GM23248 (cell line): ENCODE data around the gene RNF224.

Source experiments
- EZH2 ChIP-seq: fragments of 200-600 bp; sonication (generic); IDR thresholded peaks from 2 replicates; pipeline ENCODE4 v1.6.1; 2018; ENCODE audit warnings: antibody characterized with exemption, mild to moderate bottlenecking; ENCODE audit not compliant: insufficient read depth, poor library complexity, severe bottlenecking
- EZH2phosphoT487 ChIP-seq: fragments of 200-600 bp; sonication (generic); IDR thresholded peaks from 2 replicates; pipeline ENCODE4 v1.6.1; 2018; ENCODE audit warnings: antibody characterized with exemption, moderate library complexity, mild to moderate bottlenecking, low read depth; ENCODE audit not compliant: insufficient read depth

GRCh38 chr9:137273611-137274320, 46.5 kb downstream of the RNF224 start:
- no peak for TF ChIP-seq EZH2phosphoT487
- no peak for TF ChIP-seq EZH2
